Measurements from ENCODE around the gene ZNF518A.

Gene ZNF518A, protein sequence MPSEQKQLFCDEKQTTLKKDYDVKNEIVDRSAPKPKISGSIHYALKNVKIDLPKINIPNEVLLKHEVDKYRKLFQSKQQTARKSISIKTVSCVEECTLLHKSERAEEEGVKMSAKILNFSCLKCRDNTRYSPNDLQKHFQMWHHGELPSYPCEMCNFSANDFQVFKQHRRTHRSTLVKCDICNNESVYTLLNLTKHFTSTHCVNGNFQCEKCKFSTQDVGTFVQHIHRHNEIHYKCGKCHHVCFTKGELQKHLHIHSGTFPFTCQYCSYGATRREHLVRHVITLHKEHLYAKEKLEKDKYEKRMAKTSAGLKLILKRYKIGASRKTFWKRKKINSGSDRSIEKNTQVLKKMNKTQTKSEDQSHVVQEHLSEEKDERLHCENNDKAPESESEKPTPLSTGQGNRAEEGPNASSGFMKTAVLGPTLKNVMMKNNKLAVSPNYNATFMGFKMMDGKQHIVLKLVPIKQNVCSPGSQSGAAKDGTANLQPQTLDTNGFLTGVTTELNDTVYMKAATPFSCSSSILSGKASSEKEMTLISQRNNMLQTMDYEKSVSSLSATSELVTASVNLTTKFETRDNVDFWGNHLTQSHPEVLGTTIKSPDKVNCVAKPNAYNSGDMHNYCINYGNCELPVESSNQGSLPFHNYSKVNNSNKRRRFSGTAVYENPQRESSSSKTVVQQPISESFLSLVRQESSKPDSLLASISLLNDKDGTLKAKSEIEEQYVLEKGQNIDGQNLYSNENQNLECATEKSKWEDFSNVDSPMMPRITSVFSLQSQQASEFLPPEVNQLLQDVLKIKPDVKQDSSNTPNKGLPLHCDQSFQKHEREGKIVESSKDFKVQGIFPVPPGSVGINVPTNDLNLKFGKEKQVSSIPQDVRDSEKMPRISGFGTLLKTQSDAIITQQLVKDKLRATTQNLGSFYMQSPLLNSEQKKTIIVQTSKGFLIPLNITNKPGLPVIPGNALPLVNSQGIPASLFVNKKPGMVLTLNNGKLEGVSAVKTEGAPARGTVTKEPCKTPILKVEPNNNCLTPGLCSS (N-terminal part only)

DNA sequence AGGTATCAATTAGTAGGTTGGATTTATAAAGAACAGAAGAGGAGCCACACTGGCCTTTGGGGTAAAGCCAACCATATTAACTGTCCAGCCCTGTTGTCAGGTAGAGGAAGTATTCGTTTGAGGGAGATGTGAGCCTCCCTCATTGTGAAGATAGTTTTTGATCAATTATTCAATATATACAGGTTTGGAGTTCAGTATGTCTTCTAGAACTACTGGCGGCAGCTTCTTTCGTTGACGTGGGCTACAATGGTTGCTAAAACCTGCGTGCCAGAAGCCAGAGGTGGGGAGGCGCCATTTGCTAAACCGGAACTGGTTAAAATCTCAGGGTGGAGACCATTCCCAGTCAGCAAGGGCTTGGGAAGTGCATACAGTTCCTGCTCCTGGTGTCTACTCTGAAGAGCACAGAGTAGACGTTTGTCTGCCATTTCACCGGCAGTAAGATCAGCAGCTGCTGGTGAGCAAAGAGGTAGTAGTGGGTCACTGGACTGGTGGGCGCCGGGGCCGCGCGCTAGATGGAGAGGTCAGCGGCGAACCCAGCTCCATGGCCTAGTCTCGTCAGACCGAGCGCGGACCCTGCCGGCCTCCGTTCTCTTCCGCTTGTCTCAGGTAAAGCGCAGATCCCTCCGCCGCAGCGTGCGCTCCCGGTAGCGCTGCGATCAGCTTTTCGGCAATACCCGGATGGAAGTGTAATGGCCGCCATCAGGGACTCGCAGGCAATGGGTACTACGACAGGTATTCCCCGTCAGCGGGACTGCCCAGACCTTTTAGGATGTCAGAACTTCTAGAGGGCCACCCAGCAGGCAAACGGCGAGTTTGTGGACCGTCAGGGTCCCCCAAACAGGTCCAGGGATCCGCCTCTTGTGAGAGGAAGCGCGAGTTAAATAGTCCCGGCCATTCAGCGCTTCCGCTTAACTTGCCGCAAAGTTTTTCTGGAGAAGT lies at the start of gene ZNF518A:
Gene ZNF518A (plus strand): TSS at position 911 of the 939 bp plus-strand sequence. CDS start 26,026 bp downstream, outside the sequence.
- DNase-seq (ENCODE audit: low read depth, low spot score) = peak; percentile 75

DNA sequence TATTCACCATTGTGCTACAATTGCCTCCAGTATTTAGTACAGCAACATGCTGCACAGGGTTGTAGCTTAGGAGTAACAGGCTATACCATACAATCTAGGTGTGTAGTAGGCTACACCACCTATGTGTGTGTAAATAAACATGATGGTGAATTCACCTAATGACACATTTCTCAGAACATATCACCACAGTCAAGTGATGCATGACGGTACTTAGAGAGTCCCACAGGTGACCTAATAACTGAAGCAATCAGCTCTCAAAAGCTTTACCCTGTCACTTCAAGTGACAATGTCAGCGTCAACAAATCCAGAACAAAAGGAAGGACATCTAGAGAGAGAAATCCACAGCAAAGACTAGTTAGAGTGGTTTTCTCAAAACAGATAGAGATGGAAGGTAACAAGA lies 47.9 kb upstream of the ZNF518A start:
- no peak for DNase-seq (ENCODE audit: low read depth, low spot score)

DNA sequence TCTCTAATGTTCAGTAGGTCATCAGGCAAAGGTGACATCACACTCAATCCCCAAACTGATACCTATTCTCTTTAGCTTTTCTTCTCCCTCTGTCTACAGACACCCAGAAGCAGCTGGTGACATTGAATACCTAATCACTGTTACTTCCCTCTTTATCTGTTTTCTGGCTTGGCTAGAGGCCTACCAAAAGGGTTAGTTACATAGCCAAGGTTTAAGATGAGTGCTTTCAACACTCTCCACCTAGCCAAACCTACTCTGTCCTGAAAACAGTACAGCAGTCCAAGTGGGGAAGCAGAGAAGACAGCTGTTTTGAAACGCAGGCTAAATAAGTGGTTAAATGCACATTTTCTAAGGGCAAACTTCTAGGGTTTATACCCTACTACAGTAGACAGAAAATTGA lies 47.3 kb upstream of the ZNF518A start:
- no peak for DNase-seq (ENCODE audit: low read depth, low spot score)

DNA sequence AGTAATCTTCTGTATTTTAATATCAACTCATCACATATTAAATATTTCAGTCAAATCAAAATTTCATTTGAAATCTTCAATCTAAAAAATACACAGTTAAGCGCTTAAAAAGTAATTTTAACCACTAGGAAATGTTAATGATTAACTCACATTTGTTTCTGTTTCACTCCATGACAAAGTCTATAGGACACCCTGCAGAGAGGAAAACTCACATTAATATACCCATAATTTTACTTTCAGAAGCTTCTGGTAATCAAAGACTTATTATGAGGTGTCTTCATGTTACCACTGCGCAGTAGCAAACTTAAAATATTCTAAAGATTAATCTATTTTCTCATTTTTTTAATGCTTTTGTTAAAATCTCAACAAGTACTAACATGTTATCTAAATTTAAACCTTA lies 41.0 kb upstream of the ZNF518A start:
- DNase-seq (ENCODE audit: low read depth, low spot score) = no peak

DNA sequence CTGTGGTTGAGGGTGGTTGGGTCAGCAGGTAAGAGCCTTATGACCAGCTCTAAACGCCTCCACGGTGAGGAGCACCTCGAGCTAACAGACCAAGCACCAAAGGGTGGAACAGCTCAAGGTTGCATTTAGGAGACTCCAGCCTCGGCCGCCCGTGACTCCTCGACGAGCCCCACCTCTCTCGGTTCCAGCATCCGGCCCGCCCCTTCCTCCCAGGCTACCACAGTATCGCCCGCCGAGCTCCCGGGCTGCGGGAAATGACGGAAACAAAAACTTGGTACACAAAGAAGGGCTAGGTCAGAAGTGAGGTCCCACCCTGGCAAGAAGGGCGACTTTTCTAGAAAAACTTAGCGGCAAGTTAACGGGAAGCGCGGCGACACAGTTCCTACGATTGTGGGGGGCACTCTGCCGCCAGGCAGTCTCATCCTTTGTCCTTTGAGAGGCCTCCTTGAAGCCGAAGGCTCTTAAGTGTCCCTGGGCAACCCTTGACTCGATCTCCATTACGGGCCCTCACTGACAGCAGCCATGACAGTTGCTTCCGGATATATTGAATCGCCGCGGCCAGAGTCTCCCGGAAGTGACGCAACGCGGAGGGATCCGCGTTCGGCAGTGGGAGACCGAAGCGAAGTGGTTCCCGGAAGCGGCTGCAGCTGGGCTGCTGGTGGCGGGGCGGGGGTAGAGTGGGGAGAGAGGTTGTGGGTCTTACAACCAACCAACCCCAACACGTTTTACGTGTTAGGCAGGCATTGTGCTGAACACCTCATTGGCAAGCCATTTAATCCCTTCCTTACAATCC lies 40.2 kb upstream of the ZNF518A start:
- DNase-seq (ENCODE audit: low read depth, low spot score) = peak; percentile 87

DNA sequence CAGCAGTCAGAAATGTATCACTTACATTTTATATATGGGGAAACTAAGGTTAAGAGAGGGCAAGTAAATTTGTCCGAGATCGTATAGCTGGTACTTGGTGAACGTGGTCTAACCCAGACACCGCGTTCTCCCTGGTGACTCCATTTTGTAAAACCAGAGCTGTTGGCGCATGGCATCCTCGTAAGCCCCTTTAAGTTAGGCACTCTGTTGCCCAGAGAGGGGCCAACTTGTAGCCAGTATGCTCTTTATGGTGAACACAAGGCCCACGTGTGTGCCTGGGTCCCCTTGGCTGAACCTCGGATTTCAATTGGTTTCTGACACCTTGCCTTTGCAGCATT lies 39.7 kb upstream of the ZNF518A start:
- no peak for DNase-seq (ENCODE audit: low read depth, low spot score)

DNA sequence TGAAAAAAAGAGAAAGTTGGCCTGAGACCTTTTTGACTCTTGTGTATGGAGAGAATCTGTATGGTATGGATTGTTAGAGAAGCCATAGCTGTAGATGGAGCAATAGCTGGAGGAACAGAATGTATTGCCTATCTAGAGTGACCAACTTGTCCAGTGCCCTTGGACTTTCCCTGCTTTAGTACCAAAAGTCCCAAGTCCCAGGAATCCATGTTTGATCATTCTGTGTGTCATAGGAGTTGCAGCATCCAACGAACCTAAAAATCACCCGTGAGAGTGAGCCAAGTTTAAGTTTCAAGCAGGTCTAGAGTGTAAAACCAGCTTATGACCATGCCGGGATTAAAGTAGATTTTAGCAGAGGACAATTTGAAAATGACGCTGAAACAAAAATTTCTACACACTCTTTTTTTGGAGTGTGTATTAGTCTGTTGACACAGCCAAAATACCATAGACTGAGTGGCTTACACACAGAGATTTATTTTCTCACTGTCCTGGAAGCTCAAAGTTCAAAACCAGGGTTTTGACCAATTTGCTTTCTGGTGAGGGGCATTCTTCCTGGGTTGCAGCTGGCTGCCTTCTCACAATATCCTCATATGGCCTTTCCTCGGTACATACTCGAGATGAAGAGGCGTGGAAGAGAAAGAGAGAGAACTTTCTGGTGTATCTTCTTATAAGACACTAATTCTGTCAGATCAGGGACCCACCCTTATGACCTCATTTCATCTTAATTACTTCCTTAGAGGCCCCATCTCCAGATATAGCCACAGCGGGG lies 36.9 kb upstream of the ZNF518A start:
- no peak for DNase-seq (ENCODE audit: low read depth, low spot score)

DNA sequence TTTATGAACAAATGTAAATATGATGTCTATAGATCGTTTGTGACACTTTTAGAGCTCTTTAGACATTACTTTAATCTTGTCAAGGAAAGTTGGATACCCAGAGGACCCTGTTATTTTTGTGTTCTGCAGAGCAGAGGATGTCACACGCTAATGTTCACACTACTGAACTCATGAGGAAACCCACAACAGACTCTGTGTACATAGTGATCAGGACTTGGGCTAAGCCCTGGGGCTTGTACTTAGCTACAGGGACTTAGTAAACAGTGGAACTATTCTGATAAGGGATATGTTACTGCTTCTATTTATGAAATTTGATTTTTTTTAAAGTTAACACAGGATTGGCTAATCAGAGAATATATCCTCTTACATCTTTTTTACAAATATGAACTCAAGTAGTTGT lies 36.1 kb upstream of the ZNF518A start:
- DNase-seq (ENCODE audit: low read depth, low spot score) = no peak

DNA sequence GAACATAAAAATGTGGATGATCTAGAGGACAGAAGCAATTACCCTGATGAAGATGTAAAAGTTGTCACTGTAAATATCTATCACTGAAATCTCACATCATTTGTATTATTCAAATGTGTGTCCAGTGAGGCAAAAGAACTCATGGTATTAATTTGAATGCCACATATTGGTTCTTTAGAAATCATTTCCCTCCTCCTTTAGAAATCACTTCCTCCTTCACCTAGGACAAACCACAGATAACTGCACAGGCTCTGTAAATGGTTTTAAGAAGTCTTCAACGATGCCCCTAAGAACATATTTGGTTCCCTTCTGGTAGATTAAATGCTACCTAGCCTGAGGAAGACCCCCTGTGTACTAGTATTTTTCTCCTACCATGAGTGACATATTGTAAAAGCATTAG lies 33.1 kb upstream of the ZNF518A start:
- DNase-seq (ENCODE audit: low read depth, low spot score) = no peak

DNA sequence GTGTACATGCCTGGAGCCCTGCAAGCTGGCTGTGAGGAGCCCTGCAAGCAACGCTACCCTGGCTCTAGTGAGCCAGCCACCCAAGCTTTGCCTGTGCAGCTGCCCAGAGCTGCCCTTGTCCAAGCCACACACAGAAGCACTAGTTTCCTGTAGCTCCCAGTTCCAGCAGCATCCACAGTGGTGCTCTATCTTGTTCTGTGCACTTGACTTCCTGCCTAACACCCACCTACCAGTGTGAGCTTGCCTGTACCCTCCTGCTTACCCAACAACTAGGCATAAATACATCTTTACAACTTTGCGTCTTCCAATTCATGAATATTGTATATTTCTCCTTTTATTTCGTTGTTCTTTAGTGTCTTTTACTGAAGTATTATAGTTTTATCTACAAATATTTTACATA lies 32.2 kb upstream of the ZNF518A start:
- DNase-seq (ENCODE audit: low read depth, low spot score) = no peak

DNA sequence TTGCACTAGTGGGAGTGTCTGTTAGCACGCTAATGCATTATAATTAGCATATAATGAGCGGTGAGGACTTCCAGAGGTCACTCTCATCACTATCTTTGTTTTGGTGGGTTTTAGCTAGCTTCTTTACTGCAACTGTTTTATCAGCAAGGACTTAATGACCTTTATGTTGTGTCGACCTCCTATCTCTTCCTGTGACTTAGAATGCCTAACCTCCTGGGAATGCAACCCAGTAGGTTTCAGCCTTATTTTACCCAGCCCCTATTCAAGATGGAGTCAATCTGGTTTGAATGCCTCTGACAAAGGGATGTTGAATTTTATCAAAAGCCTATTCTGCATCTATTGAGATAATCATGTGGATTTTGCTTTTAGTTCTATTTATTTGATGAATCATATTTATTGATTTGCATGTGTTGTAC lies 22.5 kb upstream of the ZNF518A start:
- no peak for DNase-seq (ENCODE audit: low read depth, low spot score)

DNA sequence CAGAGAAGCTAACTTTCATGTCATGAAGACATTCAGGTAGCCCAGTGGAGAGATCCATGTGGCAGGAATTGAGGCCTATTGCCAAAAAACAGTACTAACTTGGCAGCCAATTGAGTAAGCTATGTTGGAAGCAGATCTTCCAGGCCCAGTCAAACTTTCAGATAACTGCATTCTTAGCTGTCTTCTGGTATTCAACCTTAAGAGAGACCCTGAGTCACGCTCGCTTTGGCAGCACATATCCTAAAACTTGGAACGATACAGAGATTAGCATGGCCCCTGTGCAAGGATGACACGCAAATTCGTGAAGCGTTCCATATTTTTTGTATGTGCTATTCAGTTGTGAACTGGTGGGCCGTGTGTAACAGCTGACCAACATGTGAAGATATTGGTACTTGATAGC lies 17.6 kb upstream of the ZNF518A start:
- DNase-seq (ENCODE audit: low read depth, low spot score) = no peak

DNA sequence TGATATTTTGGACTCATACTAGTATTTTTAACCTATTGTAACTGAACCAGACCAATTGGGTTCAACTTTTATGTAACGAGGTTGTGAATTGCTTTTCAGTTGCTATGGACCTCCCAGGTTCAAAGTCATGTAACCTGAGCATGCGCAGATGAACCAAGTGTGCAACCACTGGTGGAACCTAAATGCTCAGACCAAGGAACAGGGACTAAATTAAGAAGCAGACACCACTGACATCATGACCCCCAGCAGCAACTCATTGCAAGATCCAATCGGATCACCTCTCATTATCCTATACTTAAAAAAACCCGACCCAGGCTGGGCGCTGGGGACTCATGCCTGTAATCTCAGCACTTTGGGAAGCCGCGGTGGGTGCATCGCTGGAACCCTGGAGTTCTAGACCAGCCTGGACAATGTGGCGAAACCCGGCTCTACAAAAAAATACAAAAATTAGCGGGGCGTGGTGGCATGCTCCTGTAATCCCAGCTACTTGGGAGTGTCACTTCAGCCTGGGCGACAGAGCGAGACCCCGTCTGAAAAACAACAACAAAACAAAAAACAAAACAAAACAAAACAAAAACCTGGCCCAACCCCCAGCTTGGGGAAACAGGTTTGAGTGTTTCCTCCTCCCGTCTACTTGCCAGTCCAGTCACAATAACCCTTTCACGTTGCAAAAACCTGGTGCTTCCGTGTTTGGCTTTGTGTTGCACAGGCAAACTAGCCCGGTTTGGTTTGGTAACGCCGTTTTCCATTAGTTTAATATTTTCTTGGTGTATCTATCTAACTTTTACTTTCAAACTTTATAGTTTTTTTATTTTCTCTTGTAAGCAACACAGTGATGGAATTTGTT lies 11.3 kb upstream of the ZNF518A start:
- DNase-seq (ENCODE audit: low read depth, low spot score) = no peak

DNA sequence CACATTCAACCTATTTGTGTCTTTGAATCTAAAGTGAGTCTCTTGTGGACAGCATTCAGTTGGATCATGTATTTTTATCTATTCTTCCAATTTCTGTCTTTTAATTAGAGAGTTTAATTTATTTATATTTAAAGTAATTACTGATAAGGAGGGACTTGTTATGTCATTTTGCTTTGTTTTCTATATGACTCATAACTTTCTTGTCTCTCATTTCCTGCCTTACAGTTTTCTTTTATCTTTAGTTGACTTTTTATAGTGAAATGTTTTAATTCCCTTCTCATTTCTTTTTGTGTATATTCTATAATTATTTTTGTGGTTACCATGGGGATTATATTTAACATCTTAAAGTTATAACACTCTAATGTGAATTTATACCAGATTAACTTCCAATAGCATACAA lies 7.3 kb upstream of the ZNF518A start:
- DNase-seq (ENCODE audit: low read depth, low spot score) = no peak

DNA sequence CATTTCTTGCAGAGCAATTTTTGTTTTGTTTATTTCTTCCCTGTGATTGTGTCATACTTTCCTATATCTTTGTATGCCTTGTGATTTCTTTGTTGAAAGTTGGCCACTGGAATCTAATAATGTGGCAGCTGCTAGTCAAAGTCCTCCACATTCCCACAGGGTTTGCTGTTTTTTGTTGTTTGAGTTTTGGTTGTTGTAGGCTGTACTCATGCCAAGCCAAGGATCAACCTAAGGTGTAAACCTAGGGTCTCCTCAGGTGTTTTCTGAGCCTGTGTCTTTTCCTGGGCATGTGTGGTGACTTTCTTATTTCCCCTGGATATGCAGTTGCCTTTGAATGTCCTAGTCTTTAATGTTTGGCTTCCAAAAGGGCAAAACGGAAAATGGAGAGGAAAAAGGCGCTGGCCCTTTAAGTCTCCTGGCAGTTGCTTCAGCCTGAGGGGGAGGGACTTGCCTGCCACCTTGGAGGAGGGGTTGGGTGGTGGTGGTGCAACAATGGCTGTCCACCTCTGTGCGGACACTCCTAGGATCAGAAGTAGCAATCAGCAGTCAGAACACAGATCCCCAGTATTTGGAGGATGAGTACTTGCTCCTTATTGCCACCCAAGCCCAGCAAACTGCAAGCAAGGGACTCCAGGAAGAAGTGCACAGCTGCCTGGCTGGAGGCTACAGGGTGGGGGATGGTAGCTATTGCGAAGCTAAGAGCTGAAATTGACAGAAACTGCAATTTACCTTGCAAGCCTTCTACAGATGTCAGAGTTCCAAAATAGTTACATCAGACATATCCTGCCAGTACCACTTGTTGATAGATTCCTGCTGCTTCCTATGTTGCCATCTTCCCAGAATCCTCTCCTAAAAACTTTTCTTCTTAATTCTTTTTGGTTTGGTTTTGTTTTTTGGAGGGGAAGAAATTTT lies 5.6 kb upstream of the ZNF518A start:
- DNase-seq (ENCODE audit: low read depth, low spot score) = no peak

DNA sequence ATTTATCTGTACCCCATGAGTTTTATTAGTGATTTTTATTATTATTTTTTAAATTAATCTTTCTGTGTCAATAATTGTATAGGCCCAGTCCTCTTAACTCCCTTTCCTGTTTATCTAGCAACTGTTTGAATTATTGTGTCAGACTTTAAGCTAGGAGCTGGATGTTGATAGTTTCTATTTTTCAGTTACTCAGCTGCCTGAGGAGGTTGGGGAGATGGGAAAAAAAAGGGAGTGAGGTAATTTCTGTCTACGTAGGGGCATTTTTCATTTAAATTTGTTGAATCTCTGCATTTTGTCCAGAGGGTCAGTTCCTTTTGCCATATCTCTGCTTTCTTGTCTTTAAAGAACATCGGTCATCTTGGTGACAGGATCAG lies 5.0 kb upstream of the ZNF518A start:
- no peak for DNase-seq (ENCODE audit: low read depth, low spot score)

DNA sequence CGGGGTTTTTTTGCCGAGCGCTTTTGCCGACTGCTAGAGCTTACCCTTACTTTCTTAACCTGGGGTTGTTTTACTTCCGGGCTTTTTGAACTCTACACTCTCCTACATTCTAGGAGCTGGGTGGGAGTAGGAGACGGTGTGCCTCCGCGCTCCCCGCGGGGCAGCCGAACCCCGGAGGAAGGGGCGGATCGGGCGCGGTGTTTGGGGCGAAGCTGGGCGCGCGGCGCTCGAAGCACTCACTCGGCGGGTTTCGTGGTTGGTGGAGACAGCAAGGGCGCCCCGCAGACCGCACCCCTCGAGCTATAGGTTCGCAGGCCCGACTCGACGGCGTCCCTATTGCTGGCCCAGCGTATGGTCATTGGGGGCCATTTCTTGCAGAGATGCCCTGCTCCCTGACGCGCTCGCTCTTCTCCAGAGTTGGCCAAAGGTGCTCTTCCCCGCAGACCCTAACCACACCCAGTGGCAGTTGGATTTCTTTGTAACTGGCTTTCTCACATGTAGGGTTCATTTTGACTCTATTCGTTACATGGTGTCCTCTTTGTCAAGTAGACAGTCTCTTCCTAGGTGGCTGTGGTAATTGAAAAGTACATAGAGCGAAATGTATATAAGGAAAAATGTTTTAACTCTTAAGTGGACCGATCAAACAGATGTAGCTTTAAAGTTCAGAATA lies 364 bp downstream of the ZNF518A start:
- peak; percentile 37 for DNase-seq (ENCODE audit: low read depth, low spot score)

Measured in activated CD4-positive, CD25-positive, alpha-beta regulatory T cell treated with anti-CD3 and anti-CD28 coated beads, Interleukin-2, amount 50 U/mL, for 16 hours (primary cell).